DND-41 (cell line): ENCODE data around the gene SEC24D.

Source experiments
- ATAC-seq: fragments of 200-7000 bp; cut with Tn5 transposase; 3 replicates; pipeline ENCODE4 v1.9.1; 2021; ENCODE audit warnings: low read depth; ENCODE audit not compliant: insufficient read depth
- DNase-seq: peaks from one replicate; pipeline ENCODE4 v3.0.0-alpha.2; 2020
- H2AFZ ChIP-seq: 2 replicates; pipeline ENCODE4 v1.6.0; 2012; ENCODE audit warnings: low read depth, low read length
- H3K27ac ChIP-seq: 2 replicates; pipeline ENCODE4 v1.5.1; 2012; ENCODE audit warnings: low read length, inconsistent platforms
- H3K27me3 ChIP-seq: fragments of 200-600 bp; sonication (generic); 2 replicates; pipeline ENCODE4 v1.6.0; 2012; ENCODE audit warnings: low read length, mild to moderate bottlenecking, inconsistent platforms; ENCODE audit not compliant: insufficient read depth, poor library complexity
- H3K36me3 ChIP-seq: 2 replicates; pipeline ENCODE4 v1.5.1; 2012; ENCODE audit warnings: low read length, inconsistent platforms; ENCODE audit not compliant: insufficient read depth
- H3K4me1 ChIP-seq: 2 replicates; pipeline ENCODE4 v1.5.1; 2012; ENCODE audit warnings: mild to moderate bottlenecking, low read length; ENCODE audit not compliant: insufficient read depth
- H3K4me2 ChIP-seq: 2 replicates; pipeline ENCODE4 v1.6.0; 2012; ENCODE audit warnings: mild to moderate bottlenecking, moderate library complexity, low read length, inconsistent platforms; ENCODE audit not compliant: insufficient read depth
- H3K4me3 ChIP-seq, 2 experiments: fragments of 200-600 bp in 1 of 2; shearing (Covaris generic) in 1 of 2; 2 replicates each; pipeline ENCODE4 v1.5.1; 2012 to 2016; ENCODE audit warnings: inconsistent platforms in 2 of 2, low read length in 2 of 2, mild to moderate bottlenecking in 2 of 2, low read depth in 1 of 2, moderate library complexity in 1 of 2
- H3K79me2 ChIP-seq: 2 replicates; pipeline ENCODE4 v1.6.0; 2012; ENCODE audit warnings: low read length, inconsistent platforms; ENCODE audit not compliant: insufficient read depth
- H3K9ac ChIP-seq: 2 replicates; pipeline ENCODE4 v1.6.0; 2012; ENCODE audit warnings: low read depth, mild to moderate bottlenecking, inconsistent platforms, low read length, moderate library complexity
- H3K9me3 ChIP-seq: 2 replicates; pipeline ENCODE4 v1.5.1; 2012; ENCODE audit warnings: low read length, moderate library complexity, mild to moderate bottlenecking, inconsistent platforms; ENCODE audit not compliant: insufficient read depth, severe bottlenecking
- H4K20me1 ChIP-seq: 2 replicates; pipeline ENCODE4 v1.6.0; 2012; ENCODE audit warnings: low read length; ENCODE audit not compliant: insufficient read depth
- CTCF ChIP-seq: IDR thresholded peaks from 2 replicates; pipeline ENCODE4 v1.5.1; 2012; ENCODE audit warnings: borderline replicate concordance, low read length, moderate library complexity, mild to moderate bottlenecking; ENCODE audit not compliant: poor library complexity, severe bottlenecking; ENCODE audit errors: extremely low read depth
- EZH2 ChIP-seq: IDR thresholded peaks from 3 replicates; pipeline ENCODE4 v1.6.1; 2012; ENCODE audit warnings: borderline replicate concordance, low read depth, mild to moderate bottlenecking, moderate library complexity, low read length, inconsistent platforms; ENCODE audit not compliant: severe bottlenecking

The SEC24D gene

GRCh38 chr4:118746251-118746919, 89.5 kb downstream of the SEC24D start:
- Histone ChIP-seq H3K4me1 (no peaks in the 10 kb centered on the region), H4K20me1 (no peaks in the 10 kb centered on the region), H3K9me3 (no peaks in the 10 kb centered on the region), H3K79me2 (no peaks in the 10 kb centered on the region), H3K9ac (no peak overlapping the region), H3K4me2 (no peak overlapping the region), H3K27ac (no peak overlapping the region), H2AFZ (no peak overlapping the region), H3K4me3 (no peak overlapping the region), H3K36me3 (peaks cover 21% of the 10 kb centered on the region), H3K27me3 (no peaks in the 10 kb centered on the region)
- ATAC-seq (no peak), DNase-seq (no peak)
- TF ChIP-seq EZH2 (no peak), CTCF (no peak)

GRCh38 chr4:118745357-118745756, 90.6 kb downstream of the SEC24D start:
- H3K4me1 ChIP-seq: no peaks in the 10 kb centered on the region
- no peaks in the 10 kb centered on the region for H4K20me1 ChIP-seq
- H3K79me2 ChIP-seq: no peaks in the 10 kb centered on the region
- H3K9me3 ChIP-seq: no peaks in the 10 kb centered on the region
- H3K4me3 ChIP-seq: no peak overlapping the region
- H3K4me2 ChIP-seq: no peak overlapping the region
- H3K9ac ChIP-seq: no peak overlapping the region
- no peak for ATAC-seq
- H3K27me3 ChIP-seq: no peaks in the 10 kb centered on the region
- H3K27ac ChIP-seq: no peak overlapping the region
- H2AFZ ChIP-seq: no peak overlapping the region
- peaks cover 21% of the 10 kb centered on the region for H3K36me3 ChIP-seq
- no peak for TF ChIP-seq EZH2
- TF ChIP-seq CTCF: no peak
- DNase-seq: no peak

- Histone ChIP-seq H3K9me3 (no peaks in the 10 kb centered on the region), H3K27me3 (no peaks in the 10 kb centered on the region), H2AFZ (no peak overlapping the region), H3K4me3 (no peak overlapping the region), H3K79me2 (no peaks in the 10 kb centered on the region), H3K9ac (no peak overlapping the region), H3K4me1 (no peaks in the 10 kb centered on the region), H3K36me3 (peaks cover 30% of the 10 kb centered on the region), H4K20me1 (no peaks in the 10 kb centered on the region), H3K27ac (no peak overlapping the region), H3K4me2 (no peak overlapping the region)
- ATAC-seq: no peak
- TF ChIP-seq EZH2 (no peak), CTCF (no peak)
- no peak for DNase-seq
Measured at GRCh38 chr4:118743867-118744266, 92.1 kb downstream of the SEC24D start.
